ENCODE data around the gene SH3RF3.

DNA sequence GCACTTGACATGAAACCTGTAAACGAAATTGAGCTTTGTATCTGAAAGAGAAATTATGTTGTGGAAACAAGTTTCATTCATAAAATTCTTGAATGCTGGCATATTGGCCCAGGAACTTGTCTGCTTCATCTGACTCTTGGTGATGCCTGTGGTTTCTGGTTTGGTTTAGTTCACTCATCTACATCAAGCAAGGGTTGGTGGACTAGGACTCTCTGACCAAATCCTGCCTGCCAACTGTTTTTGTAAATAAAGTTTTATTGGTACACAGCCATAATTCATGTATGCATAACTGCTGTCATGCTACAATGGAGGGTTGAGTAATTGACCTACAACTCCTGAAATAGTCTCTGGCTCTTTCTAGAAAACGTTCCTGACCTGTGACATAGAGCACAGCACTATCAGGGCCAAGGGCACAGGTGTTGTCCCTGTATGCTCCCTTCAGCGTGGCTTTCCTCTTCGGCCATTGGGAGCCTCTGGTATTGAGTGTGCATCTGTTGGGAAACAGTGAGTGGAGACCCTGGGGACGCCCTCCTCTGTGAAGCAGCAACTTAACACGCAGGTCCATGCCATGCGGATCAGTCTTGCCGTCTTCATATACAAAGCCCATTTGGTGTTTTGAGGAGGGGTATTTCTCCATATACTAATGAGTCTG, 226.3 kb downstream of the SH3RF3 start:
- TF ChIP-seq CTCF (IDR thresholded peaks at IDR 0.05) (no peak), ZNF263 (CRISPR knock-in tag; IDR thresholded peaks at IDR 0.05; ENCODE audit: low read depth) (no peak), FOXP1 (CRISPR knock-in tag; IDR thresholded peaks at IDR 0.05; ENCODE audit: borderline replicate concordance) (no peak)
- TF ChIP-seq, protein P1, sequence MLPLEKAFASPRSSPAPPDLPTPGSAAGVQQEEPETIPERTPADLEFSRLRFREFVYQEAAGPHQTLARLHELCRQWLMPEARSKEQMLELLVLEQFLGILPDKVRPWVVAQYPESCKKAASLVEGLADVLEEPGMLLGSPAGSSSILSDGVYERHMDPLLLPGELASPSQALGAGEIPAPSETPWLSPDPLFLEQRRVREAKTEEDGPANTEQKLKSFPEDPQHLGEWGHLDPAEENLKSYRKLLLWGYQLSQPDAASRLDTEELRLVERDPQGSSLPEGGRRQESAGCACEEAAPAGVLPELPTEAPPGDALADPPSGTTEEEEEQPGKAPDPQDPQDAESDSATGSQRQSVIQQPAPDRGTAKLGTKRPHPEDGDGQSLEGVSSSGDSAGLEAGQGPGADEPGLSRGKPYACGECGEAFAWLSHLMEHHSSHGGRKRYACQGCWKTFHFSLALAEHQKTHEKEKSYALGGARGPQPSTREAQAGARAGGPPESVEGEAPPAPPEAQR (CRISPR knock-in tag; IDR thresholded peaks at IDR 0.05) = no peak
- TF ChIP-seq, protein P2, sequence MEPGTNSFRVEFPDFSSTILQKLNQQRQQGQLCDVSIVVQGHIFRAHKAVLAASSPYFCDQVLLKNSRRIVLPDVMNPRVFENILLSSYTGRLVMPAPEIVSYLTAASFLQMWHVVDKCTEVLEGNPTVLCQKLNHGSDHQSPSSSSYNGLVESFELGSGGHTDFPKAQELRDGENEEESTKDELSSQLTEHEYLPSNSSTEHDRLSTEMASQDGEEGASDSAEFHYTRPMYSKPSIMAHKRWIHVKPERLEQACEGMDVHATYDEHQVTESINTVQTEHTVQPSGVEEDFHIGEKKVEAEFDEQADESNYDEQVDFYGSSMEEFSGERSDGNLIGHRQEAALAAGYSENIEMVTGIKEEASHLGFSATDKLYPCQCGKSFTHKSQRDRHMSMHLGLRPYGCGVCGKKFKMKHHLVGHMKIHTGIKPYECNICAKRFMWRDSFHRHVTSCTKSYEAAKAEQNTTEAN (CRISPR knock-in tag; IDR thresholded peaks at IDR 0.05) = no peak

Measured in WTC11 (cell line).